H1 (cell line): ENCODE data around the gene ARMC10. TPM values are rescaled to one million over a fixed set of nuclear protein-coding genes. Genes with fewer than 3 reads are reported as not detected.

Experiments
- BACH1 ChIP-seq: IDR thresholded peaks from 2 replicates; pipeline ENCODE4 v1.6.1; 2012; ENCODE audit warnings: low read length, improper control_type of control experiment
- BRCA1 ChIP-seq: IDR thresholded peaks from 2 replicates; pipeline ENCODE4 v1.6.1; 2012; ENCODE audit warnings: low read depth, low read length, improper control_type of control experiment
- CHD1 ChIP-seq: IDR thresholded peaks from 2 replicates; pipeline ENCODE4 v1.6.1; 2012; ENCODE audit warnings: low read depth, low read length, improper control_type of control experiment
- CHD7 ChIP-seq: fragments of 300-600 bp; sonication (generic); IDR thresholded peaks from 2 replicates; pipeline ENCODE4 v1.7.1; 2012; ENCODE audit warnings: low read length, moderate library complexity, mild to moderate bottlenecking, inconsistent platforms; ENCODE audit not compliant: insufficient replicate concordance
- CTBP2 ChIP-seq: IDR thresholded peaks from 2 replicates; pipeline ENCODE4 v1.7.0; 2011; ENCODE audit warnings: borderline replicate concordance, mild to moderate bottlenecking, moderate library complexity, mixed read lengths, low read length; ENCODE audit not compliant: insufficient read depth, insufficient read length
- KDM1A ChIP-seq: fragments of 200-600, 300-600 bp; sonication (generic); IDR thresholded peaks from 2 replicates; pipeline ENCODE4 v1.7.1; 2016; ENCODE audit warnings: mild to moderate bottlenecking, low read length, borderline replicate concordance
- YY1 ChIP-seq: IDR thresholded peaks from 2 replicates; pipeline ENCODE4 v1.6.1; 2011; ENCODE audit warnings: low read depth, mild to moderate bottlenecking, low read length
- polyA plus RNA-seq, 7 experiments: library from polyadenylated mRNA; depleted of rRNA in 3 of 7; stranded (reverse) in 5 of 7; unstranded in 2 of 7; fragments of >200 nt in 5 of 7; fragments of 200-250 nt in 2 of 7; gene quantifications; 1 replicate in 5 of 7; 2 replicates in 1 of 7; 4 replicates in 1 of 7; pipeline versions ENCODE4 v1.2.1 to v1.2.3, GENCODE V29; 2011 to 2013; ENCODE audit warnings: missing spikeins in 2 of 7, mixed read lengths in 2 of 7
- total RNA-seq: library from RNA; stranded (reverse); fragmentation: NEBNext Ultra II Directional; extraction: Animal tissue kit (Norgen Biotek cat#: 25700); gene quantifications from 2 replicates; pipeline ENCODE4 v1.2.1, GENCODE V29; 2021

The ARMC10 gene
- total and polyA plus RNA-seq, 2 of the 8 experiments (the other 6 are each of a cell fraction or from before 2014, with no cell fraction given), result 16.4 to 44.3 TPM

- TF ChIP-seq CHD7 (no peak), KDM1A (no peak), YY1 (no peak), CTBP2 (no peak), CHD1 (no peak), BACH1 (no peak), BRCA1 (no peak)
Measured at GRCh38 chr7:103080923-103081322, 6.0 kb downstream of the ARMC10 start (continued).
